IMR-90 (cell line): ENCODE measurements around the gene RNASE7. TPM values are rescaled to one million over a fixed set of nuclear protein-coding genes. Genes with fewer than 3 reads are reported as not detected.

Source experiments
- ATAC-seq: fragments of 200-7000 bp; cut with Tn5 transposase; 2 replicates; pipeline ENCODE4 v1.9.1; 2020; ENCODE audit warnings: low read depth, mild to moderate bottlenecking, moderate library complexity
- BruUV-seq: library from RNA; stranded (reverse); fragments of 400-500 nt; replicated peaks from 2 replicates; lab custom pipeline; 2021; lab: Mats Ljungman, UMichigan
- CTCF ChIA-PET: fragments of 300-600 bp; formaldehyde crosslinking; extraction: SDS; loops from one replicate; lab custom pipeline; 2021; ENCODE audit warnings: antibody characterized with exemption; lab: Yijun Ruan, JAX
- POLR2A ChIA-PET: fragments of 300-600 bp; sonication (Branson Sonifier 250); formaldehyde crosslinking; loops from one replicate; lab custom pipeline; 2022; ENCODE audit warnings: antibody characterized with exemption; ENCODE audit not compliant: unreplicated experiment; lab: Charles Lee
- DNase-seq: peaks from one replicate; pipeline ENCODE4 v3.0.0; 2013
- H2AFZ ChIP-seq: replicated peaks from 2 replicates; pipeline ENCODE3; 2013; ENCODE audit warnings: low read length, mild to moderate bottlenecking; ENCODE audit not compliant: poor library complexity
- H2AK5ac ChIP-seq: 2 replicates; pipeline ENCODE4 v1.6.1; 2013; ENCODE audit warnings: low read depth, low read length, inconsistent platforms
- H2AK9ac ChIP-seq: replicated peaks from 2 replicates; pipeline ENCODE3; 2013; ENCODE audit warnings: mild to moderate bottlenecking, low read depth, low read length, moderate library complexity; ENCODE audit not compliant: poor library complexity
- H2BK120ac ChIP-seq: 2 replicates; pipeline ENCODE4 v1.6.1; 2013; ENCODE audit warnings: low read depth, low read length, inconsistent platforms
- H2BK15ac ChIP-seq: 3 replicates; pipeline ENCODE4 v1.6.1; 2013; ENCODE audit warnings: low read depth, low read length, inconsistent platforms
- H2BK20ac ChIP-seq: 2 replicates; pipeline ENCODE4 v1.6.1; 2013; ENCODE audit warnings: low read depth, mild to moderate bottlenecking, inconsistent platforms, low read length, moderate library complexity
- H2BK5ac ChIP-seq: 2 replicates; pipeline ENCODE4 v1.6.1; 2013; ENCODE audit warnings: mild to moderate bottlenecking, low read depth, low read length, inconsistent platforms; ENCODE audit not compliant: poor library complexity, severe bottlenecking
- H3K14ac ChIP-seq: replicated peaks from 2 replicates; pipeline ENCODE4 v1.6.1; 2013; ENCODE audit warnings: low read depth, low read length, inconsistent platforms
- H3K18ac ChIP-seq: 2 replicates; pipeline ENCODE4 v1.6.1; 2013; ENCODE audit warnings: low read depth, low read length, control low read depth
- H3K23ac ChIP-seq: 2 replicates; pipeline ENCODE4 v1.6.1; 2013; ENCODE audit warnings: low read depth, low read length, inconsistent platforms
- H3K27ac ChIP-seq: 2 replicates; pipeline ENCODE4 v1.5.1; 2013; ENCODE audit warnings: mild to moderate bottlenecking, control low read depth, low read length; ENCODE audit not compliant: insufficient read depth
- H3K27me3 ChIP-seq: 2 replicates; pipeline ENCODE4 v1.6.1; 2013; ENCODE audit warnings: low read length; ENCODE audit not compliant: control insufficient read depth, insufficient read depth
- H3K36me3 ChIP-seq: 2 replicates; pipeline ENCODE4 v1.6.1; 2013; ENCODE audit warnings: low read length, mixed read lengths; ENCODE audit not compliant: control insufficient read depth, insufficient read depth
- H3K4ac ChIP-seq: 2 replicates; pipeline ENCODE4 v1.6.1; 2013; ENCODE audit warnings: low read depth, low read length, inconsistent platforms
- H3K4me1 ChIP-seq: 2 replicates; pipeline ENCODE4 v1.6.1; 2013; ENCODE audit warnings: low read length, mixed read lengths; ENCODE audit not compliant: control insufficient read depth, insufficient read depth
- H3K4me2 ChIP-seq: 2 replicates; pipeline ENCODE4 v1.6.1; 2013; ENCODE audit warnings: low read depth, mild to moderate bottlenecking, control low read depth, low read length, moderate library complexity
- H3K4me3 ChIP-seq: 2 replicates; pipeline ENCODE4 v1.5.1; 2013; ENCODE audit warnings: low read depth, mild to moderate bottlenecking, control low read depth, low read length, moderate library complexity; ENCODE audit not compliant: insufficient read depth
- H3K56ac ChIP-seq: 2 replicates; pipeline ENCODE4 v1.6.1; 2013; ENCODE audit warnings: low read length, inconsistent platforms; ENCODE audit not compliant: insufficient read depth; ENCODE audit errors: extremely low read depth
- H3K79me1 ChIP-seq, 2 experiments: 2 replicates each; pipeline ENCODE4 v1.6.1; 2013; ENCODE audit warnings: low read length in 2 of 2, inconsistent platforms in 1 of 2, low read depth in 1 of 2
- H3K9ac ChIP-seq: 2 replicates; pipeline ENCODE4 v1.6.1; 2013; ENCODE audit warnings: low read depth, low read length, control low read depth
- H3K9me1 ChIP-seq: 2 replicates; pipeline ENCODE4 v1.6.1; 2013; ENCODE audit warnings: low read length, inconsistent platforms; ENCODE audit not compliant: insufficient read depth
- H3K9me3 ChIP-seq: 2 replicates; pipeline ENCODE4 v1.6.1; 2013; ENCODE audit warnings: low read length; ENCODE audit not compliant: control insufficient read depth, insufficient read depth
- H4K20me1 ChIP-seq: 2 replicates; pipeline ENCODE4 v1.6.1; 2013; ENCODE audit warnings: low read length, inconsistent platforms; ENCODE audit not compliant: insufficient read depth
- H4K5ac ChIP-seq: 2 replicates; pipeline ENCODE4 v1.6.1; 2013; ENCODE audit warnings: mild to moderate bottlenecking, low read depth, low read length, control low read depth
- H4K8ac ChIP-seq, 2 experiments: 2 replicates each; pipeline ENCODE4 v1.6.1; 2013; ENCODE audit warnings: low read depth in 2 of 2, low read length in 2 of 2, control low read depth in 1 of 2, inconsistent platforms in 1 of 2
- H4K91ac ChIP-seq: 2 replicates; pipeline ENCODE4 v1.6.1; 2013; ENCODE audit warnings: low read depth, low read length, inconsistent platforms; ENCODE audit not compliant: insufficient read depth
- BHLHE40 ChIP-seq: fragments of 150-350 bp; IDR thresholded peaks from 2 replicates; pipeline ENCODE4 v1.6.1; 2016; ENCODE audit warnings: mild to moderate bottlenecking, low read depth, low read length
- FOS ChIP-seq: fragments of 150-350 bp; IDR thresholded peaks from 2 replicates; pipeline ENCODE4 v1.6.1; 2016; ENCODE audit warnings: low read depth, low read length
- MAFK ChIP-seq: IDR thresholded peaks from 2 replicates; pipeline ENCODE4 v1.6.1; 2012; ENCODE audit warnings: low read depth, low read length, improper control_type of control experiment
- POLR2A ChIP-seq: IDR thresholded peaks from 2 replicates; pipeline ENCODE4 v1.6.1; 2012; ENCODE audit warnings: mild to moderate bottlenecking, low read depth, low read length
- SMC3 ChIP-seq: fragments of 150-350 bp; IDR thresholded peaks from 2 replicates; pipeline ENCODE4 v1.6.1; 2016; ENCODE audit warnings: low read depth, mild to moderate bottlenecking, antibody characterized with exemption, low read length, moderate library complexity
- WGBS, 2 experiments: methylation state at CpG; one replicate each; pipeline versions ENCODE4 v1.1.5 to v1.1.7; 2013; ENCODE audit warnings: missing lambda C conversion rate in 2 of 2; ENCODE audit not compliant: insufficient read length in 1 of 2; ENCODE audit errors: extremely low coverage in 2 of 2; 5-methylcytosine and 5-hydroxymethylcytosine counted together
- dilution Hi-C: fragments of 300-500 bp; cut with HindIII; formaldehyde crosslinking; loops from one replicate; pipeline ENCODE4 v1.14.3; 2018; ENCODE audit warnings: low sequenced_read_pairs; ENCODE audit not compliant: unreplicated experiment
- in situ Hi-C: fragments of 300-500 bp; cut with MboI; formaldehyde crosslinking; loops from 3 replicates; pipeline ENCODE4 v1.14.3; 2019; ENCODE audit warnings: low sequenced_read_pairs, inconsistent platforms, mixed read lengths
- intact Hi-C: fragments of 100-400 bp; cut with micrococcal nuclease; formaldehyde crosslinking; loops from 2 replicates; pipeline ENCODE4 v1.10.0; 2022
- polyA plus RNA-seq, 3 experiments: library from polyadenylated mRNA; depleted of rRNA; stranded (reverse); fragments of >200 nt; gene quantifications; 2 replicates each; pipeline ENCODE4 v1.2.3, GENCODE V29; 2012; ENCODE audit warnings: low replicate concordance in 1 of 3
- total RNA-seq: library from RNA; depleted of rRNA; stranded (reverse); fragments of >200 nt; gene quantifications from 2 replicates; pipeline ENCODE4 v1.2.3, GENCODE V29; 2012
- TF ChIP-seq, protein P1 (sequence below): fragments of 150-350 bp; IDR thresholded peaks from 2 replicates; pipeline ENCODE4 v1.6.1; 2016; ENCODE audit warnings: low read depth, mild to moderate bottlenecking, low read length, moderate library complexity, borderline replicate concordance
- TF ChIP-seq, protein P2 (sequence below): conservative IDR thresholded peaks from 2 replicates; pipeline ENCODE4 v1.5.1; 2012; ENCODE audit warnings: mild to moderate bottlenecking, low read depth, low read length, improper control_type of control experiment

Gene RNASE7
- total and polyA plus RNA-seq, 2 of the 4 experiments (the other 2 are of a cell fraction): not detected

GRCh38 chr14:20997115-20997514 is 45.0 kb upstream of the RNASE7 start:
- H3K23ac ChIP-seq: no peak overlapping the region
- H4K5ac ChIP-seq: no peak overlapping the region
- no peak overlapping the region for H2BK20ac ChIP-seq
- no peak overlapping the region for H2AK5ac ChIP-seq
- H3K14ac ChIP-seq: no peak overlapping the region
- H3K4me2 ChIP-seq: no peak overlapping the region
- no peak overlapping the region for H4K91ac ChIP-seq
- H4K8ac ChIP-seq: no peak overlapping the region
- BruUV-seq: no TSS peak
- ChIA-PET CTCF (interaction anchor here (0.6 kb wide), 2 partner anchors 113 to 547 kb away, joined by 3 to 4 read pairs; no protein-coding TSS in a partner anchor), POLR2A (no interaction called here)
- no peak overlapping the region for H3K4ac ChIP-seq
- no peak overlapping the region for H3K9ac ChIP-seq
- in situ Hi-C loops: loop anchor here (25.0 kb wide), 1 partner anchor 660 kb away; the partner anchor contains the start of genes CCNB1IP1 and PARP2
- no peak for DNase-seq
- H3K9me1 ChIP-seq: no peaks in the 10 kb centered on the region
- H3K27ac ChIP-seq: no peak overlapping the region
- H2BK120ac ChIP-seq: no peak overlapping the region
- H3K18ac ChIP-seq: no peak overlapping the region
- no peak overlapping the region for H3K4me3 ChIP-seq
- intact Hi-C loops: no loop called here
- no CpG with 5 or more reads among the region's 4 CpGs for WGBS, 2 experiments
- H2BK5ac ChIP-seq: no peak overlapping the region
- TF ChIP-seq, protein P1, sequence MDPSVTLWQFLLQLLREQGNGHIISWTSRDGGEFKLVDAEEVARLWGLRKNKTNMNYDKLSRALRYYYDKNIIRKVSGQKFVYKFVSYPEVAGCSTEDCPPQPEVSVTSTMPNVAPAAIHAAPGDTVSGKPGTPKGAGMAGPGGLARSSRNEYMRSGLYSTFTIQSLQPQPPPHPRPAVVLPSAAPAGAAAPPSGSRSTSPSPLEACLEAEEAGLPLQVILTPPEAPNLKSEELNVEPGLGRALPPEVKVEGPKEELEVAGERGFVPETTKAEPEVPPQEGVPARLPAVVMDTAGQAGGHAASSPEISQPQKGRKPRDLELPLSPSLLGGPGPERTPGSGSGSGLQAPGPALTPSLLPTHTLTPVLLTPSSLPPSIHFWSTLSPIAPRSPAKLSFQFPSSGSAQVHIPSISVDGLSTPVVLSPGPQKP: no peak
- TF ChIP-seq POLR2A: no peak
- TF ChIP-seq BHLHE40: no peak
- no peak for TF ChIP-seq SMC3
- TF ChIP-seq MAFK: no peak
- TF ChIP-seq, protein P2, sequence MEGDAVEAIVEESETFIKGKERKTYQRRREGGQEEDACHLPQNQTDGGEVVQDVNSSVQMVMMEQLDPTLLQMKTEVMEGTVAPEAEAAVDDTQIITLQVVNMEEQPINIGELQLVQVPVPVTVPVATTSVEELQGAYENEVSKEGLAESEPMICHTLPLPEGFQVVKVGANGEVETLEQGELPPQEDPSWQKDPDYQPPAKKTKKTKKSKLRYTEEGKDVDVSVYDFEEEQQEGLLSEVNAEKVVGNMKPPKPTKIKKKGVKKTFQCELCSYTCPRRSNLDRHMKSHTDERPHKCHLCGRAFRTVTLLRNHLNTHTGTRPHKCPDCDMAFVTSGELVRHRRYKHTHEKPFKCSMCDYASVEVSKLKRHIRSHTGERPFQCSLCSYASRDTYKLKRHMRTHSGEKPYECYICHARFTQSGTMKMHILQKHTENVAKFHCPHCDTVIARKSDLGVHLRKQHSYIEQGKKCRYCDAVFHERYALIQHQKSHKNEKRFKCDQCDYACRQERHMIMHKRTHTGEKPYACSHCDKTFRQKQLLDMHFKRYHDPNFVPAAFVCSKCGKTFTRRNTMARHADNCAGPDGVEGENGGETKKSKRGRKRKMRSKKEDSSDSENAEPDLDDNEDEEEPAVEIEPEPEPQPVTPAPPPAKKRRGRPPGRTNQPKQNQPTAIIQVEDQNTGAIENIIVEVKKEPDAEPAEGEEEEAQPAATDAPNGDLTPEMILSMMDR: no peak
- no peak for TF ChIP-seq FOS
- no peak overlapping the region for H2BK15ac ChIP-seq
- no peak overlapping the region for H3K56ac ChIP-seq
- H3K27me3 ChIP-seq: peaks cover 1% of the 10 kb centered on the region
- H4K20me1 ChIP-seq: no peaks in the 10 kb centered on the region
- H3K36me3 ChIP-seq: peaks cover 28% of the 10 kb centered on the region
- ATAC-seq: no peak
- H3K4me1 ChIP-seq: peaks cover 3% of the 10 kb centered on the region
- no peak overlapping the region for H2AFZ ChIP-seq
- peaks cover 0 to 5% of the 10 kb centered on the region in 2 experiments; a peak in 2 of 4 replicates for H3K79me1 ChIP-seq
- dilution Hi-C loops: no loop called here
- H3K9me3 ChIP-seq: no peaks in the 10 kb centered on the region
- no peak overlapping the region for H2AK9ac ChIP-seq
